Thoracic aorta (tissue), 2 donors: Measurements from ENCODE around the gene SPHK1. TPM values are rescaled to one million over a fixed set of nuclear protein-coding genes. Genes with fewer than 3 reads are reported as not detected.

ENCODE experiments used
- ATAC-seq: fragments of 150-250 bp; one replicate; pipeline ENCODE4 v1.8.0; 2017; ENCODE audit warnings: low read depth; ENCODE audit not compliant: insufficient number of reproducible peaks, low FRiP score
- DNase-seq: peaks from one replicate; pipeline ENCODE4 v3.0.0-alpha.2; 2020; ENCODE audit warnings: low spot score
- H3K27ac ChIP-seq, 2 donors: fragments of 200-600 bp; sonication (generic); 1 replicate in 1 of 2; 2 replicates in 1 of 2; pipeline ENCODE4 v1.5.1; 2016; ENCODE audit warnings: mild to moderate bottlenecking in 2 of 2, moderate library complexity in 2 of 2
- H3K27me3 ChIP-seq: fragments of 200-600 bp; sonication (generic); replicated peaks from 2 replicates; pipeline ENCODE4 v1.6.0; 2016; ENCODE audit warnings: mild to moderate bottlenecking; ENCODE audit not compliant: insufficient read depth
- H3K36me3 ChIP-seq: fragments of 200-600 bp; sonication (generic); one replicate; pipeline ENCODE4 v1.5.1; 2016
- H3K4me1 ChIP-seq, 2 donors: fragments of 200-600 bp; sonication (generic); 1 replicate in 1 of 2; 2 replicates in 1 of 2; pipeline versions ENCODE4 v1.5.1 to v1.6.0; 2016; ENCODE audit warnings: low read depth in 2 of 2, mild to moderate bottlenecking in 1 of 2; ENCODE audit not compliant: control insufficient read depth in 1 of 2
- H3K4me3 ChIP-seq: fragments of 200-600 bp; sonication (generic); 2 replicates; pipeline ENCODE4 v1.5.1; 2016; ENCODE audit warnings: mild to moderate bottlenecking
- H3K9me3 ChIP-seq: fragments of 200-600 bp; sonication (generic); 2 replicates; pipeline ENCODE4 v1.5.1; 2016
- total RNA-seq, 2 donors: library from RNA; depleted of rRNA; stranded (reverse); fragments of >200 nt; gene quantifications; one replicate each; pipeline versions ENCODE4 v1.1.0 to v1.2.3, GENCODE V29; 2016
- TF ChIP-seq, protein P1 (sequence below): fragments of 200-600 bp; sonication (generic); IDR thresholded peaks from one replicate; pipeline ENCODE4 v1.5.1; 2019; ENCODE audit warnings: antibody characterized with exemption

SPHK1 gene
- total RNA-seq, 2 donors from 2014 or later: 46.8 to 47.4 TPM

GRCh38 chr17:76369804-76370203 lies 14.6 kb upstream of the SPHK1 start:
- Histone ChIP-seq H3K27me3 (no peaks in the 10 kb centered on the region), H3K4me3 (no peak overlapping the region), H3K27ac (peak overlapping the region; percentile 45 to 76), H3K9me3 (no peaks in the 10 kb centered on the region), H3K36me3 (no peaks in the 10 kb centered on the region), H3K4me1 (peaks cover 4 to 13% of the 10 kb centered on the region in 2 donors)
- TF ChIP-seq, protein P1, sequence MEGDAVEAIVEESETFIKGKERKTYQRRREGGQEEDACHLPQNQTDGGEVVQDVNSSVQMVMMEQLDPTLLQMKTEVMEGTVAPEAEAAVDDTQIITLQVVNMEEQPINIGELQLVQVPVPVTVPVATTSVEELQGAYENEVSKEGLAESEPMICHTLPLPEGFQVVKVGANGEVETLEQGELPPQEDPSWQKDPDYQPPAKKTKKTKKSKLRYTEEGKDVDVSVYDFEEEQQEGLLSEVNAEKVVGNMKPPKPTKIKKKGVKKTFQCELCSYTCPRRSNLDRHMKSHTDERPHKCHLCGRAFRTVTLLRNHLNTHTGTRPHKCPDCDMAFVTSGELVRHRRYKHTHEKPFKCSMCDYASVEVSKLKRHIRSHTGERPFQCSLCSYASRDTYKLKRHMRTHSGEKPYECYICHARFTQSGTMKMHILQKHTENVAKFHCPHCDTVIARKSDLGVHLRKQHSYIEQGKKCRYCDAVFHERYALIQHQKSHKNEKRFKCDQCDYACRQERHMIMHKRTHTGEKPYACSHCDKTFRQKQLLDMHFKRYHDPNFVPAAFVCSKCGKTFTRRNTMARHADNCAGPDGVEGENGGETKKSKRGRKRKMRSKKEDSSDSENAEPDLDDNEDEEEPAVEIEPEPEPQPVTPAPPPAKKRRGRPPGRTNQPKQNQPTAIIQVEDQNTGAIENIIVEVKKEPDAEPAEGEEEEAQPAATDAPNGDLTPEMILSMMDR: no peak
- DNase-seq (no peak), ATAC-seq (no peak)

GRCh38 chr17:76370261-76370993 lies 14.0 kb upstream of the SPHK1 start:
- Histone ChIP-seq H3K4me1 (peaks cover 4 to 13% of the 10 kb centered on the region in 2 donors), H3K27me3 (no peaks in the 10 kb centered on the region), H3K36me3 (no peaks in the 10 kb centered on the region), H3K9me3 (no peaks in the 10 kb centered on the region), H3K4me3 (no peak overlapping the region), H3K27ac (peak overlapping the region; percentile 45 to 76)
- peak; percentile 90 for ATAC-seq
- DNase-seq: peak; percentile 77
- TF ChIP-seq, protein P1: peak; percentile 72

DNA sequence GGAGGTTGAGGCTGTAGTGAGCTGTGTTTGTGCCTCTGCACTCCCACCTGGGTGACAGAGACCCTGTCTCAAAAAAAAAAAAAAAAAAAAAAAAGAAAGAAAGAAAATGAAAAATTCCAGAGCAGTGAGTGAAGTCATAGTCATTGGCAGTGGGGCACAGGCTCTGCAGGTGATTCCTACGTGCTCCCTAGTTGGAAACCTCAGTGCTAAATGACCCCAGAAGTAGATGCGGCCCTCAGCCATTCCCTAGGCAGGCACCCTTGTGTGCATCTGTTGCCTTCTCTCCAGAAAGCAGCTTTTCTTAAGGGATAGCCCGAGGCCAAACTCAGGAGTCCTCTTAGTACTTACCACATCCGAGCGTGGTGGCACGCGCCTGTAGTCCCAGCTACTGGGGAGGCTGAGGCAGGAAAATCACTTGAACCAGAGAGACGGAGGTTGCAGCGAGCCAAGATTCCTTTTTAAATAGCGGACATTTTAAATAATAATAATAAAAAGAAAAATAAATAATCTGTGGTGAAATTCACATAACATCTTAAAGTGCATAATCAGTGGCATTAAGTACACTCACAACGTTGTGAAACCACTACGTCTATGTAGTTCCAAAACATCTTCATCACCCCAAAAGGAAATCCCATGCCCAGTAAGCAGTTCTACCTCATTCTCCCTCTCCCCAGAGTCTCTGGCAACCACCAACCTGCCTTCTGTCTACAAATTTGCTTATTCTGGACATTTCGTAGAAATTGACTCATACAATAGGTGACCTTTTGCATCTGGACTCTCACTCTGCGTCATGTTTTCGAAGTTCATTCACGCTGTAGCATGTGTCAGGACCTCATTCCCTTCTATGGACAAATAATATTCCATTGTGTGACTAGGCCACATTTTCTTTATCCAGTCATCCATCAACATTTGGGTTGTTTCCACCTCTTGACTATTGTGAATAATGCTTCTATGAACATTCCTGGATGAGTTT lies 12.5 kb upstream of the SPHK1 start:
- H3K36me3 ChIP-seq: no peaks in the 10 kb centered on the region
- no peaks in the 10 kb centered on the region for H3K27me3 ChIP-seq
- peak overlapping the region; percentile 69 to 76 for H3K27ac ChIP-seq
- H3K4me1 ChIP-seq: peaks cover 4 to 13% of the 10 kb centered on the region in 2 donors
- no peak for ATAC-seq
- TF ChIP-seq, protein P1: no peak
- no peak for DNase-seq
- H3K9me3 ChIP-seq: no peaks in the 10 kb centered on the region
- H3K4me3 ChIP-seq: no peak overlapping the region

DNA sequence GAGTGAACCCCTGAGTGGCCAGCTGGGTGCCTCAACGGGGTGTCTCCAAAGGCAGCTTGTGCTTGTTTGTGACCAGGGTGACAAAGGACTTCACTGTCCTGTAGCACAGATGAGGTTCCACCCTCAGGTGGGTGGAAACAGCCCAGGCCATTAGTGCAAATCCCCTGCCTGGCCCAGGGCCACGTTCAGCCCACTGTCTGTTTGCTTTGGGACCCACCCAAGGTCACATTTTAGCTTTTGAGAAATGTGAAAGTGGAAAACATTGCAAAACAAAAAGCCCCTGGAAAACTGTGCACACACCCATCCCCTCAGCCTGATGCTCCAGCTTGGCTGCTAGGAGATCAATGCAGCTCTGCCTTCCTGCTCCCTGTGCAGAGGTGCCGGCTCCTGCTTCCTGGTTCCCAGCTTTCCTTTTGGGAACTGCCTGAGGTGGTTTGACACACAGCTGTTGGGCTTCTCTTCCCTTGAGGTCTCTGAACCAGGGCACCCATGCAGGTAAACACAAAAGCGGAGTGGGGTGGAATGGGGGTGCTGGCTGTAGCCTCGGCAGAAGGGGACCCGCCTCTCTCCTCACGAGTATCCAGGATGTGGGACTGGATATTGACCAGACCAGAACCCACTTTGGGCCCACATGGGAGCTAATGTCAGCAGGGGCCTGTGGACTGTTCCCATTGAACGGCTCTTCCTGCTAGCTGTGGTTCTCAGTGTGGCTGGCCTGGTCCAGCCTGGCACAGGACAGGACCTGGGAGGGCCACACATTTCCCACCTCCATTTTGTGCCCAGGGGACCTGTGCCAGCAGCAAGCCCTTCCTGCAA lies 7.9 kb upstream of the SPHK1 start:
- no peaks in the 10 kb centered on the region for H3K36me3 ChIP-seq
- no peaks in the 10 kb centered on the region for H3K27me3 ChIP-seq
- no peak overlapping the region for H3K27ac ChIP-seq
- DNase-seq (no peak), ATAC-seq (no peak)
- TF ChIP-seq, protein P1: no peak
- H3K9me3 ChIP-seq: no peaks in the 10 kb centered on the region
- H3K4me1 ChIP-seq: no peaks in the 10 kb centered on the region
- no peak overlapping the region for H3K4me3 ChIP-seq
